C4-2B (cell line): ENCODE results near the gene GIPC3.

Experiments used
- H3K27ac ChIP-seq: fragments of 450-650 bp; 2 replicates; pipeline ENCODE4 v1.5.1; 2017
- CTCF ChIP-seq: fragments of 450-650 bp; conservative IDR thresholded peaks from 2 replicates; pipeline ENCODE4 v1.5.1; 2017; ENCODE audit warnings: mild to moderate bottlenecking
- ZFX ChIP-seq: fragments of 450-650 bp; IDR thresholded peaks from 2 replicates; pipeline ENCODE4 v1.6.1; 2017

GIPC3 gene

GRCh38 chr19:3634496-3635045 is 49.3 kb downstream of the GIPC3 start:
- no peak overlapping the region for H3K27ac ChIP-seq
- TF ChIP-seq CTCF (no peak), ZFX (no peak)

DNA sequence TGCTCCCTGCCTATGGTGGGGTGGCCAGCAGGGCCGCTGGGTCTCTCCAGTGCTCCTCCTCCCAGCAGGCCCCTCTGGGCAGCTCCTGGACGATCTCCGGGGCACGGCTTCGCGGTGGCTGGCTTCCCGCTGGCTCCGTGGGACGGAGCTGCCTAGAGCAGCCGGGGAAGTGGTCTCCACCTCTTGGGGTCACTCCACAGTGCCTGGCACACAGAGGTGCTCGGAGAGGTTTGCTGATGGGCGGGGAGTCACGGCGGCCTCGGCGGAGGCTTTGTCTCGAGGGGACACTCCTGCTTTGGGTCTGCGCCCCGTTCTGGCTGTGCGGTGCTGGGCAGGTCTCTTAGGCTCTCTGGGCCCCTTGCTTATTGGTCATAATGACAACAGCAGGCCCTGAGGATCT is 51.2 kb downstream of the GIPC3 start:
- TF ChIP-seq ZFX (no peak), CTCF (no peak)
- no peak overlapping the region for H3K27ac ChIP-seq

GRCh38 chr19:3636962-3637361 is 51.7 kb downstream of the GIPC3 start:
- TF ChIP-seq CTCF (no peak), ZFX (no peak)
- no peak overlapping the region for H3K27ac ChIP-seq

GRCh38 chr19:3637621-3638020 is 52.3 kb downstream of the GIPC3 start:
- TF ChIP-seq CTCF, result no peak
- no peak for TF ChIP-seq ZFX
- no peak overlapping the region for H3K27ac ChIP-seq

GRCh38 chr19:3638208-3639193 is 53.2 kb downstream of the GIPC3 start:
- TF ChIP-seq CTCF (no peak), ZFX (no peak)
- H3K27ac ChIP-seq, result no peak overlapping the region

- H3K27ac ChIP-seq, result no peak overlapping the region
- TF ChIP-seq CTCF, result no peak
- TF ChIP-seq ZFX, result no peak
Measured at GRCh38 chr19:3639479-3639878, 54.2 kb downstream of the GIPC3 start.
